ENCODE data around the gene WHAMM.
"Not testable (repeated sequence)": the region's sequence is repeated elsewhere in the genome, so short reads cannot be mapped to it uniquely, and the experiment has no call there.

Gene WHAMM

GRCh38 chr15:82802497-82802896, 6.9 kb upstream of the WHAMM start:
- H3K4me3 ChIP-seq (ENCODE audit: low read depth, low read length), result no peak overlapping the region

DNA sequence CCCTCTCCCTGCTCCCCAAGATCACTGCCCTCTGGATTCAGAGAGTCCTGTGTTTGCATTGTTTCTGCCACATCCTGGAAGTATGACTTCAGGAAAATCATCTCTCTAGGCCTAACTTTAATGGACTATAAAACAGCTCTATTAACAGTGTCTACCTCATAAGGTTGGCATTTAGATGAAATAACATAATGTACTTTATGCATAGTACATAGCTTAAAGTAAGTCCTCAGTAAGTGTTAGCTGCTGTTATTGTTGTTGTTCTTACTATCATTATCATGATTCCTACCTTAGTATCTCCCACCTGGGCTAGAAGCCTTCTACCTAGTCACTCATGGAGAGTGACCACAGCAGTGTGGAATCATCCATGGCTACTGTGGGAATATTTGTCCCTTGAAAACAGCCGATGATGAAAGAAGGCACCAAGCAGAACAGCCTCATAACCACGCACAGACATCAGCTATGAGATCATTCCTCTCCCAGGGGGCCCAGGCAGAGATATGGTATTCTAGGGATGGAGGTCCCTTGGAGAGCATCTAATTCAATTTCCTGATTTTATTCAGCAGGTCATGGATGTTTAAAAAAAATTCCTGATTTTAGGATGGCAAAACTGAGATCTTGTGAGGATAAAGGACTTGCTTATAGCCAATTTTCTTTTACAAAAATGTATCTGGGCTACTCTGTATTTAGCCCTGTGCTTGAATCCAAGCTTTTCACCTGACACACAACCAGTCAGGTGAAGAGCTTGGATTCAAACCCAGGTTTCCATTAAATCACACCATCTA, 5.4 kb upstream of the WHAMM start:
- no peak overlapping the region for H3K4me3 ChIP-seq (ENCODE audit: low read depth, low read length)

DNA sequence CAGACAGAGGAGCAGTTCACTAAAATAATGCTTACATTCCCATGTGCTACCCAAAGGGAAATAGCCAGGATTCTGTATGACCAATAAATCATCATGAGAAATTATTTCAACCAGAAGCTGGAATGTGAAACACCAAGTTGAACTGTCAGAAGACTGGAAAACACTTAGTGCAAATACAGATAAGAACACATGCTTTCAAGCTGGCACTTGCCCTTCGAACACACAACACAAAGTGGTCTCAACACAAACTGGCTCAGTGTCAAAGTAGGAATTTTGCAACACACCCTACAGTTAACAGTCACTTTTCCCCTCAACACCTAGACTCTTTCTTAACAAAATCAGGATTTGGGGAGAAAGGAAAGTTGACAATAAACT, 4.9 kb upstream of the WHAMM start:
- no peak overlapping the region for H3K4me3 ChIP-seq (ENCODE audit: low read depth, low read length)

- no peak within 1 kb of the TSS for H3K4me3 ChIP-seq (ENCODE audit: low read depth, low read length)
These were observed 3.4 kb upstream of the WHAMM start, which contains the start of gene FSD2 for GRCh38 chr15:82805994-82806406. Gene FSD2, minus strand, starts transcription at chr15:82806069. Its CDS starts 18,679 bp downstream, at chr15:82787390.

DNA sequence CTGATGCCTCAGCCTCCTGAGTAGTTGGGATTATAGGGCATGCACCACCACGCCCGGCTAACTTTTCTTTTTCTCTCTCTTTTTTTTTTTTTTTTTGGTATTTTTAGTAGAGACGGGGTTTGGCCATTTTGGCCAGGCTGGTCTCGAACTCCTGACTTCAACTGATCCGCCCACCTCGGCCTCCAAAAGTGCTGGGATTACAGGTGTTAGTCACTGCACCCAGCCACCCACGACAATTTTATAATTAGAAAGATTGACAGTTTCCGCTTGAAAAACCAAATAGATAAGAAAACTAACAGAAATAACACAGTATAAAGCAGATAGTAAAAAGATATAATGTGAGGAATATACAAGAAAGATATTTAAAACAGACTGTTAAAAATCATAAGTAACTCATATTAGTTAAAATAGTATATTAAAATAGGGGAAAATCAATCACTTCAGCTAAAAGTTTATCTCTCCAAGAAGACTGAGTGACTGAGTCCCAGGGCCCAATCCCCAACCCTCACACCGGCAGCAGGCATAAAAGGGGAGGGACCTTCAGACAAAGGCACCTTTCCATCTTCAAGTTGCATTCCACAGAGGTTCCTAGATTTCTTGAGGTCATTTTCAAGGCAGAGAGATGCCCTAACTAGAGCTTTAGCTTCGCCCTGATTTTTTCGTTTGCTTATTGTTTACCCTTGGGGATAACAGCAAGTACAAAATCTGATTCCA, 1.4 kb upstream of the WHAMM start:
- no peak overlapping the region for H3K4me3 ChIP-seq (ENCODE audit: low read depth, low read length)

- no peak overlapping the region for H3K4me3 ChIP-seq (ENCODE audit: low read depth, low read length)
These were observed 790 bp upstream of the WHAMM start for GRCh38 chr15:82808634-82809041.

DNA sequence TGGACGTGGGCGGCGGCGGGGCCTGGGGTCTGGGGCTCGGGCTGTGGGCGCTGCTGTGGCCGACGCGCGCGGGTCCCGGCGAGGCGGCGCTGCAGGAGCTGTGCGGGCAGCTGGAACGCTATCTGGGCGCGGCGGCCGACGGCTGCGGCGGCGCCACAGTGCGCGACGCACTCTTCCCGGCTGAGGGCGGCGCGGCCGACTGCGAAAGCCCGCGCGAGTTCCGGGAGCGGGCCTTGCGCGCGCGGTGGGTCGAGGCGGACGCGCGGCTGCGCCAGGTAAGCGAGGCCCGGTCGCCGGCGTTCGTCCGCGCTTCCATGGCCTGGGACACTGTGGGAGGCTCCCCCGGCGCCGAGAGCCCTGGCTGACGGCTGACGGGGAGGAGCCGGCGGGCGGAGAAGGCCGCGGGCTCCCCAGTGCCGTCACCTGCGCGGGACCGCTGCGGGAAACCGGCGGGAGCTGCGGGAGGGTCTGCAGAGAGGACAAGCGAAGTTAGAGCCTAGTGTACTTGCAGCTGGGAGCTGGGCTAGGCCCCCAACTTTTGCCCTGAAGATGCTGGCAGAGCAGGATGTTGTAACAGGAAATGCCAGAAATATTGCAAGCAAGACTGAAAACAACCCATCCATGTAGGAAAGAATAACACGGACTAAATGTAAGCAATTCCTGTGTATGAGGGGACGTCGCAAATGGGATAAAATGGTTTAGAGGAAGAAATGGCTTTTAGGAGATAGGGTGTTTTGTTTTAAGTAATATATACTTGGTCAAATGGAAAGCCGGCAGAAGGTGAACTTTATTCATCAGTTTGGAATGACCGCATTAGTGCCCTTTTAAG, 847 bp downstream of the WHAMM start:
- peak overlapping the region; percentile 78 for H3K4me3 ChIP-seq (ENCODE audit: low read depth, low read length)

GRCh38 chr15:82810890-82811426, 1.5 kb downstream of the WHAMM start:
- peak overlapping the region; percentile 78 for H3K4me3 ChIP-seq (ENCODE audit: low read depth, low read length)

- H3K4me3 ChIP-seq (ENCODE audit: low read depth, low read length), result no peak overlapping the region
These were observed 3.6 kb downstream of the WHAMM start for GRCh38 chr15:82812994-82813393.

GRCh38 chr15:82820128-82820527, 10.7 kb downstream of the WHAMM start:
- H3K4me3 ChIP-seq (ENCODE audit: low read depth, low read length), result no peak overlapping the region

DNA sequence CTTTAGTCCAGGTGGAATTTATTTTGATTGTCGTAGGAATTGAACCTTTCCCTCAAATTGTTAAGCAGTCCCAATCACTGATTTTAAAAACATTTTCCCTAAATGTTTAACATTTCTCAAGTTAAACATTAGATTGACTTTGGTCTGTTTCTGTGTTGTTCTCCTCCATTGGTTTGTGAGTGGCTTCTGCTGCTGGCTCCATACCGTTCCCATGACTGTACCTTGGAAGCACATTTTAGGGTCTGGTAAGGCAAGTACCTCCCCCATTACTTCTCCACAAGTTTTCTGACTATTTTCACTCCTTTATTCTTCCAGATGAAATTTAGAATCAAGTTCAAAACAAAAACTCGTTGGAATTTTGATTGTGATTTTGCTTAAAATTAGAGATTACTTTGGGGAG, 12.0 kb downstream of the WHAMM start:
- H3K4me3 ChIP-seq (ENCODE audit: low read depth, low read length), result not testable (repeated sequence)

GRCh38 chr15:82821851-82822250, 12.4 kb downstream of the WHAMM start:
- H3K4me3 ChIP-seq (ENCODE audit: low read depth, low read length), result not testable (repeated sequence)

GRCh38 chr15:82823049-82823448, 13.6 kb downstream of the WHAMM start:
- no peak overlapping the region for H3K4me3 ChIP-seq (ENCODE audit: low read depth, low read length)

GRCh38 chr15:82828075-82828474, 18.6 kb downstream of the WHAMM start:
- no peak overlapping the region for H3K4me3 ChIP-seq (ENCODE audit: low read depth, low read length)

- H3K4me3 ChIP-seq (ENCODE audit: low read depth, low read length), result no peak overlapping the region
These were observed 19.8 kb downstream of the WHAMM start for GRCh38 chr15:82829234-82829633.

- H3K4me3 ChIP-seq (ENCODE audit: low read depth, low read length), result no peak overlapping the region
These were observed 21.2 kb downstream of the WHAMM start for GRCh38 chr15:82830427-82831173.

GRCh38 chr15:82831894-82832600, 22.6 kb downstream of the WHAMM start:
- H3K4me3 ChIP-seq (ENCODE audit: low read depth, low read length), result no peak overlapping the region

DNA sequence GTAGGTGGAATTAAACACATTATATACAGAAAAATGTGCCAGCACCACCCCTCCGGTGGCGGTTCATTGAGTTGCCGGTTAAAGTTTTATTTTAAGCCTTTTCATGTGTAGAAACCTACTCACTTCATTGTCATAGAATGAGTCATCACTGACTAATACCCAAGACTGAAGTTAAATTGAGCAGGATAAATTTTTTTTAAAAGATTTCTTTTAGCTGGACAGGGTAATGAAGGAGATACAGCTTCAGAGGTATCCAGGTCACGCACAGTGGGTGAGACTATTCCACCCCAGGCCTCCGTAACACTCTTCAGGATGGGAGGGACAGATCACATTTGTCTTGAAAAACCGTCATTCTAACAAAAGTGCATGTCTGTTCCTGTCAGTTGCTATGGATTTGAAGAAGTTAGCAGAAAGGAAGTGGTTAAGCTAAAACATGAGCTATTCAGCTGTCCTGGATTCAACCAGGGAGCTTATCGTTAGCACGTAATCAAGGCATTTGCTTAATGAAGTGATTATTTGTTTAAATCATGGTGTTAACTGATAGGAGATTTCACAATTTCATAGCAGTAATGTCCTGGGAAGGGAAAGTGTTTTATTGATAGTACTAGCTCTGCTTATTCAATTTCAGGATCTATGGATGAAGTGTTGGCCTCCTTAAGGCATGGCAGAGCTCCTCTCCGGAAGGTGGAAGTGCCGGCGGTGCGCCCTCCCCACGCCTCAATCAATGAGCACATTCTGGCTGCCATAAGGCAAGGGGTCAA, 23.4 kb downstream of the WHAMM start:
- no peak overlapping the region for H3K4me3 ChIP-seq (ENCODE audit: low read depth, low read length)

DNA sequence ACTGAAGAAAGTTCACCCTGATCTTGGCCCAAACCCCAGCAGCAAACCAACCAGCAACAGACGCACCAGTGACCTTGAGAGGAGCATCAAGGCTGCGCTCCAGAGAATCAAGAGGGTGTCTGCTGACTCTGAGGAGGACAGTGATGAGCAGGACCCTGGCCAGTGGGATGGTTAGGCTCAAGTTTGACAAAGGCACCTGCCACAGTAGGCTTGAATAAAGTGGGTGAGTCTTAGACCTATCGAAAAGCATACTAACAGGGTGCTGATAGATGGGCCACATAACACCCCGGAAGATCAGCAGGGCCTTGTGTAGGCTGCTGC, 23.9 kb downstream of the WHAMM start:
- H3K4me3 ChIP-seq (ENCODE audit: low read depth, low read length), result no peak overlapping the region
